H1 (cell line): Measurements from ENCODE around the gene ACAP3. TPM values are rescaled to one million over a fixed set of nuclear protein-coding genes. Genes with fewer than 3 reads are reported as not detected.

Experiments used
- POLR2A ChIP-seq, 2 experiments: IDR thresholded peaks; 1 replicate in 1 of 2; 2 replicates in 1 of 2; pipeline ENCODE4 v1.6.1; 2011; ENCODE audit warnings: low read depth in 2 of 2, low read length in 2 of 2, mild to moderate bottlenecking in 2 of 2; ENCODE audit errors: control extremely low read depth in 1 of 2
- POU5F1 ChIP-seq: IDR thresholded peaks from 2 replicates; pipeline ENCODE4 v1.6.1; 2011; ENCODE audit warnings: low read depth, mild to moderate bottlenecking, low read length, moderate library complexity
- SP2 ChIP-seq: IDR thresholded peaks from 2 replicates; pipeline ENCODE4 v1.6.1; 2012; ENCODE audit warnings: mild to moderate bottlenecking, low read length, inconsistent platforms
- SP4 ChIP-seq: IDR thresholded peaks from 2 replicates; pipeline ENCODE4 v1.6.1; 2012; ENCODE audit warnings: low read length, inconsistent platforms
- SUZ12 ChIP-seq: fragments of 200-600 bp; sonication (generic); IDR thresholded peaks from 2 replicates; pipeline ENCODE4 v1.6.1; 2012; ENCODE audit warnings: mild to moderate bottlenecking, inconsistent platforms, low read length, moderate library complexity, mixed read lengths
- TBP ChIP-seq: IDR thresholded peaks from 2 replicates; pipeline ENCODE4 v1.6.1; 2011; ENCODE audit warnings: low read depth, low read length, improper control_type of control experiment
- polyA plus RNA-seq, 7 experiments: library from polyadenylated mRNA; depleted of rRNA in 3 of 7; stranded (reverse) in 5 of 7; unstranded in 2 of 7; fragments of >200 nt in 5 of 7; fragments of 200-250 nt in 2 of 7; gene quantifications; 1 replicate in 5 of 7; 2 replicates in 1 of 7; 4 replicates in 1 of 7; pipeline versions ENCODE4 v1.2.1 to v1.2.3, GENCODE V29; 2011 to 2013; ENCODE audit warnings: missing spikeins in 2 of 7, mixed read lengths in 2 of 7
- total RNA-seq: library from RNA; stranded (reverse); fragmentation: NEBNext Ultra II Directional; extraction: Animal tissue kit (Norgen Biotek cat#: 25700); gene quantifications from 2 replicates; pipeline ENCODE4 v1.2.1, GENCODE V29; 2021
- TF ChIP-seq, protein P1 (sequence below): fragments of 300-600 bp; sonication (generic); IDR thresholded peaks from 2 replicates; pipeline ENCODE4 v1.7.1; 2012; ENCODE audit warnings: low read length, moderate library complexity, mild to moderate bottlenecking, inconsistent platforms; ENCODE audit not compliant: insufficient replicate concordance
- TF ChIP-seq, protein P2 (sequence below): IDR thresholded peaks from 2 replicates; pipeline ENCODE4 v1.6.1; 2012; ENCODE audit warnings: low read length, inconsistent platforms

Gene ACAP3
- total and polyA plus RNA-seq, 2 of the 8 experiments (the other 6 are each of a cell fraction or from before 2014, with no cell fraction given) = 14.8 to 28.3 TPM

DNA sequence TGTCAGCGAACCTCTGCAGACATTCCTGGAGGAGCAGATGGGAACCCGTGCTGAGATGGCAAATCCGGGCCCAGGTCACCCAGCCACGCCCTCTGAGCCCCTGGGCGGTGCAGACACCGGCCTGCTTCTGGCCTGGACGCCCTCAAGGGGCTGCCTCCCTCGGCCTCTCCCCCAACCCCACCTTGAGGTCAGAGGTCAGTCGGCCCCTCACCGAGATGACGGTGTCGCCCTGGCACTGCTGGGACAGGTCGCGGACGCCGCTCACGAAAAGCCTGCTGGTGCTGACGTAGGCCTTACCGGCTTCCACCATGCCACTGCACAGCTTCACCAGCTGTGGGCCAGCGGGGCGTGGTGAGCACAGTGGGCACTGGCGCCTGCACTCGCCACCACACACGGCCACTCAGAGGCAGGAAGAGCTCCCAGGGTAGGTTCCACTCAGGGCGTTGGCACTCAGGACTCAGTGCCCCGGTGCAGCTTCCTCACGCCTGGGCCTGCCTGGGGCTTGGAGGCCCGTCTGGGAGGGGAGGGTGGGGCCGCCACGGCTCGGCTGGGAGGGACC lies 4.7 kb downstream of the ACAP3 start (continued):
- TF ChIP-seq, protein P1, sequence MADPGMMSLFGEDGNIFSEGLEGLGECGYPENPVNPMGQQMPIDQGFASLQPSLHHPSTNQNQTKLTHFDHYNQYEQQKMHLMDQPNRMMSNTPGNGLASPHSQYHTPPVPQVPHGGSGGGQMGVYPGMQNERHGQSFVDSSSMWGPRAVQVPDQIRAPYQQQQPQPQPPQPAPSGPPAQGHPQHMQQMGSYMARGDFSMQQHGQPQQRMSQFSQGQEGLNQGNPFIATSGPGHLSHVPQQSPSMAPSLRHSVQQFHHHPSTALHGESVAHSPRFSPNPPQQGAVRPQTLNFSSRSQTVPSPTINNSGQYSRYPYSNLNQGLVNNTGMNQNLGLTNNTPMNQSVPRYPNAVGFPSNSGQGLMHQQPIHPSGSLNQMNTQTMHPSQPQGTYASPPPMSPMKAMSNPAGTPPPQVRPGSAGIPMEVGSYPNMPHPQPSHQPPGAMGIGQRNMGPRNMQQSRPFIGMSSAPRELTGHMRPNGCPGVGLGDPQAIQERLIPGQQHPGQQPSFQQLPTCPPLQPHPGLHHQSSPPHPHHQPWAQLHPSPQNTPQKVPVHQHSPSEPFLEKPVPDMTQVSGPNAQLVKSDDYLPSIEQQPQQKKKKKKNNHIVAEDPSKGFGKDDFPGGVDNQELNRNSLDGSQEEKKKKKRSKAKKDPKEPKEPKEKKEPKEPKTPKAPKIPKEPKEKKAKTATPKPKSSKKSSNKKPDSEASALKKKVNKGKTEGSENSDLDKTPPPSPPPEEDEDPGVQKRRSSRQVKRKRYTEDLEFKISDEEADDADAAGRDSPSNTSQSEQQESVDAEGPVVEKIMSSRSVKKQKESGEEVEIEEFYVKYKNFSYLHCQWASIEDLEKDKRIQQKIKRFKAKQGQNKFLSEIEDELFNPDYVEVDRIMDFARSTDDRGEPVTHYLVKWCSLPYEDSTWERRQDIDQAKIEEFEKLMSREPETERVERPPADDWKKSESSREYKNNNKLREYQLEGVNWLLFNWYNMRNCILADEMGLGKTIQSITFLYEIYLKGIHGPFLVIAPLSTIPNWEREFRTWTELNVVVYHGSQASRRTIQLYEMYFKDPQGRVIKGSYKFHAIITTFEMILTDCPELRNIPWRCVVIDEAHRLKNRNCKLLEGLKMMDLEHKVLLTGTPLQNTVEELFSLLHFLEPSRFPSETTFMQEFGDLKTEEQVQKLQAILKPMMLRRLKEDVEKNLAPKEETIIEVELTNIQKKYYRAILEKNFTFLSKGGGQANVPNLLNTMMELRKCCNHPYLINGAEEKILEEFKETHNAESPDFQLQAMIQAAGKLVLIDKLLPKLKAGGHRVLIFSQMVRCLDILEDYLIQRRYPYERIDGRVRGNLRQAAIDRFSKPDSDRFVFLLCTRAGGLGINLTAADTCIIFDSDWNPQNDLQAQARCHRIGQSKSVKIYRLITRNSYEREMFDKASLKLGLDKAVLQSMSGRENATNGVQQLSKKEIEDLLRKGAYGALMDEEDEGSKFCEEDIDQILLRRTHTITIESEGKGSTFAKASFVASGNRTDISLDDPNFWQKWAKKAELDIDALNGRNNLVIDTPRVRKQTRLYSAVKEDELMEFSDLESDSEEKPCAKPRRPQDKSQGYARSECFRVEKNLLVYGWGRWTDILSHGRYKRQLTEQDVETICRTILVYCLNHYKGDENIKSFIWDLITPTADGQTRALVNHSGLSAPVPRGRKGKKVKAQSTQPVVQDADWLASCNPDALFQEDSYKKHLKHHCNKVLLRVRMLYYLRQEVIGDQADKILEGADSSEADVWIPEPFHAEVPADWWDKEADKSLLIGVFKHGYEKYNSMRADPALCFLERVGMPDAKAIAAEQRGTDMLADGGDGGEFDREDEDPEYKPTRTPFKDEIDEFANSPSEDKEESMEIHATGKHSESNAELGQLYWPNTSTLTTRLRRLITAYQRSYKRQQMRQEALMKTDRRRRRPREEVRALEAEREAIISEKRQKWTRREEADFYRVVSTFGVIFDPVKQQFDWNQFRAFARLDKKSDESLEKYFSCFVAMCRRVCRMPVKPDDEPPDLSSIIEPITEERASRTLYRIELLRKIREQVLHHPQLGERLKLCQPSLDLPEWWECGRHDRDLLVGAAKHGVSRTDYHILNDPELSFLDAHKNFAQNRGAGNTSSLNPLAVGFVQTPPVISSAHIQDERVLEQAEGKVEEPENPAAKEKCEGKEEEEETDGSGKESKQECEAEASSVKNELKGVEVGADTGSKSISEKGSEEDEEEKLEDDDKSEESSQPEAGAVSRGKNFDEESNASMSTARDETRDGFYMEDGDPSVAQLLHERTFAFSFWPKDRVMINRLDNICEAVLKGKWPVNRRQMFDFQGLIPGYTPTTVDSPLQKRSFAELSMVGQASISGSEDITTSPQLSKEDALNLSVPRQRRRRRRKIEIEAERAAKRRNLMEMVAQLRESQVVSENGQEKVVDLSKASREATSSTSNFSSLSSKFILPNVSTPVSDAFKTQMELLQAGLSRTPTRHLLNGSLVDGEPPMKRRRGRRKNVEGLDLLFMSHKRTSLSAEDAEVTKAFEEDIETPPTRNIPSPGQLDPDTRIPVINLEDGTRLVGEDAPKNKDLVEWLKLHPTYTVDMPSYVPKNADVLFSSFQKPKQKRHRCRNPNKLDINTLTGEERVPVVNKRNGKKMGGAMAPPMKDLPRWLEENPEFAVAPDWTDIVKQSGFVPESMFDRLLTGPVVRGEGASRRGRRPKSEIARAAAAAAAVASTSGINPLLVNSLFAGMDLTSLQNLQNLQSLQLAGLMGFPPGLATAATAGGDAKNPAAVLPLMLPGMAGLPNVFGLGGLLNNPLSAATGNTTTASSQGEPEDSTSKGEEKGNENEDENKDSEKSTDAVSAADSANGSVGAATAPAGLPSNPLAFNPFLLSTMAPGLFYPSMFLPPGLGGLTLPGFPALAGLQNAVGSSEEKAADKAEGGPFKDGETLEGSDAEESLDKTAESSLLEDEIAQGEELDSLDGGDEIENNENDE = no peak
- no peak for TF ChIP-seq POU5F1
- TF ChIP-seq TBP = no peak
- TF ChIP-seq, protein P2, sequence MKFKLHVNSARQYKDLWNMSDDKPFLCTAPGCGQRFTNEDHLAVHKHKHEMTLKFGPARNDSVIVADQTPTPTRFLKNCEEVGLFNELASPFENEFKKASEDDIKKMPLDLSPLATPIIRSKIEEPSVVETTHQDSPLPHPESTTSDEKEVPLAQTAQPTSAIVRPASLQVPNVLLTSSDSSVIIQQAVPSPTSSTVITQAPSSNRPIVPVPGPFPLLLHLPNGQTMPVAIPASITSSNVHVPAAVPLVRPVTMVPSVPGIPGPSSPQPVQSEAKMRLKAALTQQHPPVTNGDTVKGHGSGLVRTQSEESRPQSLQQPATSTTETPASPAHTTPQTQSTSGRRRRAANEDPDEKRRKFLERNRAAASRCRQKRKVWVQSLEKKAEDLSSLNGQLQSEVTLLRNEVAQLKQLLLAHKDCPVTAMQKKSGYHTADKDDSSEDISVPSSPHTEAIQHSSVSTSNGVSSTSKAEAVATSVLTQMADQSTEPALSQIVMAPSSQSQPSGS = no peak
- no peak for TF ChIP-seq SUZ12
- no peak for TF ChIP-seq POLR2A (IDR thresholded peaks at IDR 0.05; ENCODE audit: control extremely low read depth in 1 of 2, low read depth in 2 of 2, low read length in 2 of 2)
- no peak for TF ChIP-seq SP4
- no peak for TF ChIP-seq SP2
- TF ChIP-seq, all 59 proteins: peak for 0
